Right forelimb (tissue), 1 donor: ENCODE results near the gene ADCY2.

Source experiments
- DNase-seq: peaks from one replicate; pipeline ENCODE4 v3.0.0-alpha.2; 2018

ADCY2 gene

DNA sequence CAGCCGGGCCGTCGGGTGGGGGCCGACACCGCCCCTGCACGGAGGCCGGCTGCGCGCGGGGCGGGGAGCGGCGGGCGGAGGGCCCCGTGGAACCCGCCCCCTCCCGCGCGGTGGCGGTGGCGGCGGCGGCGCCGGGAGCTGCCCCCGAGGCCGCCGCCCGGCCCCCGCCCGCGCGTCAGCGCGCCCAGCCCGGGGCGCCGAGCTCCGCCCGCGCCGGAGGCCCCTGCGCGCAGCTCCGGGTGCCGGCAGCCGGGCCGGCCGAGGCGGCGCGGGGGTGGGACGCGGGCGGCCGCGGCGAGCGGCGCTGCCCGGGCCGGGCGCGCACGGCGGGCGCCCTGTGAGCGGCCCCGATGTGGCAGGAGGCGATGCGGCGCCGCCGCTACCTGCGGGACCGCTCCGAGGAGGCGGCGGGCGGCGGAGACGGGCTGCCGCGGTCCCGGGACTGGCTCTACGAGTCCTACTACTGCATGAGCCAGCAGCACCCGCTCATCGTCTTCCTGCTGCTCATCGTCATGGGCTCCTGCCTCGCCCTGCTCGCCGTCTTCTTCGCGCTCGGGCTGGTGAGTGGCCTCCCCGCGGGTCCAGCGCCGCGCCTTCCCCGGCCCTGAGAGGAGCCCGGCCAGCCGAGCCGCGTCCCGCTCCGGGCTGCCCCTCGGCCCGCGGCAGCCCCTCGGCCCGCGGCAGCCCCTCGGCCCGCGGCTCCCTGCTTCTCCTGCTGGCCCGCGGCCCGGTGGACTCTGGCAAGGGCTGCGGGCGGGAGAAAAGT lies at the start of gene ADCY2:
TSS of gene ADCY2 (plus strand) at position 192 of the 766 bp plus-strand sequence. CDS start at position 351, 159 bp downstream.
- peak; percentile 64 for DNase-seq

- no peak for DNase-seq
Measured at GRCh38 chr5:7347377-7347776, 48.6 kb upstream of the ADCY2 start.

GRCh38 chr5:7348168-7348854 lies 47.6 kb upstream of the ADCY2 start:
- DNase-seq, result no peak

GRCh38 chr5:7361593-7361992 lies 34.3 kb upstream of the ADCY2 start:
- DNase-seq, result no peak

DNA sequence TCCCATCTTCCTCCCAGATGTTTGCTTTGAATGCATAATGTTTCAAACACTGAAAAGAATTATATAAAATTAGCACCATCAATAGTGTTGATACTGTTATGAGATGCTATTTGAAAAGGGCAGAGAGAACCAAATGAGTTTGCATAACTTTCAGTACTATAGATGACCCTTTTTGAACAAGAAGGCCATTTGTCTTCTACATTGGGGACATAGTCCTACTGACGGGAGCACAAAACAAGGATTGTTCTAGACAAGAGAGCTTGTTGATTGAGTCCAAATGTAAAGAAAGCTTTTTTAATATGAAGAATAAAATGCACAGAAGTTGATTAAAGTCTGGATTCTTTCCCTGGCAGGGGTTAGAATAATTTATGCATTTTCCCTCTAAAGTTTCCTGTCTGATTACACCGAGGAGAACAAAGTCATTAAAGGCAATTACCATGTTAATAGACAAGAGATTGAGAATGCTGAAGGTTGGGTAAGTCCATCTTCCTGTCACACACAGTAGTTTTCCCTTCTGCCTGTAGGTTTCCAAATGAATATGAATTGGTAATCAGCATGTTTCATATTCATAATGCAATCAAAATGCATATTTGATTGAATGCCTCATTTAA lies 32.8 kb upstream of the ADCY2 start:
- DNase-seq, result no peak

GRCh38 chr5:7364226-7364875 lies 31.6 kb upstream of the ADCY2 start:
- DNase-seq, result no peak

GRCh38 chr5:7367780-7368179 lies 28.2 kb upstream of the ADCY2 start:
- no peak for DNase-seq

DNA sequence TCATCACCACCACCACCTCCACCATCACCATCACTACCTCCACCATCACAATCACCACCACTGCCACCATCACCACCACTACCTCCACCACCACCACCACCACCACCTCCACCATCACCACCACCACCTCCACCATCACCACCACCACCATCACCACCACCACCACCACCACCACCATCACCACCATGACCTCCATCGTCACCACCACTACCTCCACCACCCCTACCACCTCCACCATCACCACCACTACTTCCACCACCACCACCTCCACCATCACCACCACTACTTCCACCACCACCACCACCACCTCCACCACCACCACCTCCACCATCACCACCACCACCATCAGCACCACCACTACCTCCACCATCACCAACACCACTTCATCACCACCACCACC lies 23.5 kb upstream of the ADCY2 start:
- no peak for DNase-seq

- no peak for DNase-seq
Measured at GRCh38 chr5:7374186-7374585, 21.8 kb upstream of the ADCY2 start.

GRCh38 chr5:7375457-7375856 lies 20.5 kb upstream of the ADCY2 start:
- DNase-seq, result no peak

DNA sequence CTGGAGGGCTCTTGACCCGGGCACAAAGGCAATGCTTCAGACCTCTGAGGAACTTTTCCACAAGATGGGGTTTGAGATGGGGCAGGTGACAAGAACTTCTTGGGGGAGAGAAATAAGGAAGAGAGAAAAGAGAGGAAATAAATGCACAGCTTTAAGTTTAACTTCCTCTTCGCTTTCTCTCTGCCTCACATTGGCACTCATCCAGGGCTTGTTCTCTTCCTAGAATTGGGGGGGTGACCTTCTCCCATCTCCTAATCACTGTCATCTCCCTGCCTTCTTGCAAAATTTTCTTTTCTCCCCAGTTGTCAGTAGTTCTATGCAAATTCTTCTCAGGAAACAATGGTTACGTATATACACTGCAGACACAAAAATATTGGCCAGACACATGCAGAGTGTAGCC lies 19.1 kb upstream of the ADCY2 start:
- no peak for DNase-seq

DNA sequence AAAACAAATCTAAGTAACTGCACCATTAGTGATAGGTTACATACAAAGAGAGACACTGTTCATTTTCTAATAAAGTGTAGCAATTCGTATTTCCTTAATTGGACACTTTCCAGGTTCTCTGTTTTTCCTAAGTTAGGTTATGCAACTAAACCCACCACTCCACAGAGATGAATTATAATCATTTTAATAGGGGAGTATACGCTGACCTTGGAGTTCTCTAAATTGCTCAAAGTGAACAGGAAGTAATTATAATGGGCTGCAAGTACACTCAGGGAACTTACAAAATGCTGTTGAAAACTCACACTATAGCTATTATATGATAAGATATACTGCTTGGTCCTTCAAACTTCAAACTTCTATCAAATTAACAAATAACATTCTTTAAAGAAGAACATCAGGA lies 18.2 kb upstream of the ADCY2 start:
- no peak for DNase-seq

GRCh38 chr5:7382588-7382987 lies 13.3 kb upstream of the ADCY2 start:
- DNase-seq, result no peak

GRCh38 chr5:7385681-7386080 lies 10.3 kb upstream of the ADCY2 start:
- DNase-seq, result no peak

- DNase-seq, result no peak
Measured at GRCh38 chr5:7388553-7388952, 7.4 kb upstream of the ADCY2 start.

GRCh38 chr5:7391215-7391614 lies 4.7 kb upstream of the ADCY2 start:
- no peak for DNase-seq

DNA sequence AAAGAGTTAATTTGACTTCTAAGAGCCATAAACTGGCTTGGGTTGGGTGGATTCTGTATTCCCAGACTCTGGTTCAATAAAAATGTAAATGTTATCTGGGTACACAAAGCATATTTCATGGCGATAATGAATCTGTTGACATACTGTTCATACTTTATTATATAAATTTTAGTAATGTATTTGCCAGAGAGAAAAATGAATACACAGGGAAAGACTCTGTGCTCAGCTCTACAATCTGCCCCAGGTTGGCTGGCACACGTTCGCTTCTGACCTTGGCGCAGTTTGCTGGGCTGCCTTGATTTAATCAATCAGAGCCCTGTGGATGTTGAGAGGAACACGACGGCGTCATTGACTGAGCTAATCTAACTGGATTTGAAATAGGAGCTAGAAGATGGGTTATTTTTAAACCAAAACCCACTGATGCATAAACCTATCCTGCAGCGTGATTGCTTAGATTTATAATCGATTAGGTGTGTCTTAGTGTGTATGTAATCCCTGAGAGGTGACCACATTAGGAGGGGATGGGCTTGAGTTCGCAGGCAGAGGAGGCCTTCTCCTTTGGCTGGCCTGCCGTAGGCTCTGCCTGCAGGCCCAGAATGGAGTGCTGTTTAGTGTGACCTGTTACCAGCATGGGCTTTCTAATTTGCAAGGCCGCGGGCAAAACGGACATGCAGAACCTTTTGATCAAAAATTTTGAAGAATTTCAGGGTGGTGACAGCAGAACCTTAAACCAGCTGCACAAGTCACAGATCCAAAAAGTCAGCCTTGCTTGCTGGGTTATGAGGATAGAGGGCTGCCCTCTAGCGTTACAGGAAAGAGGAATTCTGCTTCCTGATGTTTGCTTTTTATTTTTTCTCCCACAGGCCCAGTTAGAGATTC lies 3.9 kb upstream of the ADCY2 start:
- DNase-seq, result no peak

DNA sequence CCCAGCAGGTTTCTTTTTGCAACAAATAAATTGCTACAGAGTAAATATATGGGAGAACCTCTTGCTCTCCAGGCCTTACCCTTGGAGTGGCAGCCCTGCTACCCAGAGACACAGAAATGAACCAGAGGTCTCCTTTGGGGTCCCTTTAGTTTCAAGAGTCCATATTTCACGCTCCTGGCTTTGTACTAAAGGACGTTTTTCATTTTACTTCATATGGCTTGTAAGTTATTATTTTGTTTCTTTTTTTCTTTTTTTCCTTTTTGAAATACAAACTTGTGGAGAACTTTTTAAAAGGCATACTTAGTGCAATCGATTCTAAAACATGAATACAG lies 3.3 kb upstream of the ADCY2 start:
- DNase-seq, result no peak

- DNase-seq, result no peak
Measured at GRCh38 chr5:7393921-7394799, 1.8 kb upstream of the ADCY2 start.

DNA sequence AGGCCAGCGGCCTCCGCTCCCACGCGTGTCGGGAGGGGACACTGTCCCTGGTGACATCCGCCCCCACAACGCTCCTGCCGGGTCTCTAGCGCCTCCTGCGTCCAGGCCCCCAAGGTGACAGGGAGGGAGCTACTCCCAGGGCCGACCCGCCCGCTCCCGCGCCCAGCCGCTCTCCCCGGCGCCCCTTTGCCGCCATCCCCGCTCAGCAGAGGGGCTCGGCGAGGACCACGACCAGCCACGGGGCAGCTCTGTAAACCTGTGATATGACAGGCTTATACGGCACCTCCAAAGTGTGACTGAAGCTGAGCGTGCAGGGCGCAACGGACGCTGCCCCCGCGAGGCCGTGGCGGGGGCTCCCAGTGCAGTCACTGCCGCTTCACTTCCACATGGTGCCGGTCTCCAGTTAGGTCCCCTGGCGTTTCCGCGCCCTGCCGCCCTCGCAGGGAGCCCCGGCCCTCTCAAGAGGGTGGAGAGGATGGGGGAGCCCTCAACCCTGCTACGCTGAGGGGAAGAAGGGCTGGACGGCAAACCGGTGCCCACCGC lies 978 bp upstream of the ADCY2 start:
- DNase-seq, result no peak

GRCh38 chr5:7395432-7395946 lies 449 bp upstream of the ADCY2 start:
- no peak for DNase-seq
